Measurements from ENCODE around the gene RPL13.

RPL13 gene

GRCh38 chr16:89589241-89589926, 28.9 kb downstream of the RPL13 start:
- DNase-seq (ENCODE audit: low read depth) = no peak
- TF ChIP-seq, protein P1, sequence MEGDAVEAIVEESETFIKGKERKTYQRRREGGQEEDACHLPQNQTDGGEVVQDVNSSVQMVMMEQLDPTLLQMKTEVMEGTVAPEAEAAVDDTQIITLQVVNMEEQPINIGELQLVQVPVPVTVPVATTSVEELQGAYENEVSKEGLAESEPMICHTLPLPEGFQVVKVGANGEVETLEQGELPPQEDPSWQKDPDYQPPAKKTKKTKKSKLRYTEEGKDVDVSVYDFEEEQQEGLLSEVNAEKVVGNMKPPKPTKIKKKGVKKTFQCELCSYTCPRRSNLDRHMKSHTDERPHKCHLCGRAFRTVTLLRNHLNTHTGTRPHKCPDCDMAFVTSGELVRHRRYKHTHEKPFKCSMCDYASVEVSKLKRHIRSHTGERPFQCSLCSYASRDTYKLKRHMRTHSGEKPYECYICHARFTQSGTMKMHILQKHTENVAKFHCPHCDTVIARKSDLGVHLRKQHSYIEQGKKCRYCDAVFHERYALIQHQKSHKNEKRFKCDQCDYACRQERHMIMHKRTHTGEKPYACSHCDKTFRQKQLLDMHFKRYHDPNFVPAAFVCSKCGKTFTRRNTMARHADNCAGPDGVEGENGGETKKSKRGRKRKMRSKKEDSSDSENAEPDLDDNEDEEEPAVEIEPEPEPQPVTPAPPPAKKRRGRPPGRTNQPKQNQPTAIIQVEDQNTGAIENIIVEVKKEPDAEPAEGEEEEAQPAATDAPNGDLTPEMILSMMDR (IDR thresholded peaks at IDR 0.05; ENCODE audit: low read depth, low read length, missing control alignments) = no peak

GRCh38 chr16:89593841-89594240, 33.4 kb downstream of the RPL13 start:
- TF ChIP-seq, protein P1 (IDR thresholded peaks at IDR 0.05; ENCODE audit: low read depth, low read length, missing control alignments) = no peak
- DNase-seq (ENCODE audit: low read depth) = no peak
- H3K4me3 ChIP-seq (ENCODE audit: low read depth, low read length) = no peak overlapping the region

More at GRCh38 chr16:89589241-89589926, 28.9 kb downstream of the RPL13 start:
- H3K4me3 ChIP-seq (ENCODE audit: low read depth, low read length) = no peak overlapping the region

GRCh38 chr16:89595330-89596060, 35.0 kb downstream of the RPL13 start:
- TF ChIP-seq, protein P1 (IDR thresholded peaks at IDR 0.05; ENCODE audit: low read depth, low read length, missing control alignments) = no peak
- H3K4me3 ChIP-seq (ENCODE audit: low read depth, low read length) = no peak overlapping the region
- DNase-seq (ENCODE audit: low read depth) = no peak

DNA sequence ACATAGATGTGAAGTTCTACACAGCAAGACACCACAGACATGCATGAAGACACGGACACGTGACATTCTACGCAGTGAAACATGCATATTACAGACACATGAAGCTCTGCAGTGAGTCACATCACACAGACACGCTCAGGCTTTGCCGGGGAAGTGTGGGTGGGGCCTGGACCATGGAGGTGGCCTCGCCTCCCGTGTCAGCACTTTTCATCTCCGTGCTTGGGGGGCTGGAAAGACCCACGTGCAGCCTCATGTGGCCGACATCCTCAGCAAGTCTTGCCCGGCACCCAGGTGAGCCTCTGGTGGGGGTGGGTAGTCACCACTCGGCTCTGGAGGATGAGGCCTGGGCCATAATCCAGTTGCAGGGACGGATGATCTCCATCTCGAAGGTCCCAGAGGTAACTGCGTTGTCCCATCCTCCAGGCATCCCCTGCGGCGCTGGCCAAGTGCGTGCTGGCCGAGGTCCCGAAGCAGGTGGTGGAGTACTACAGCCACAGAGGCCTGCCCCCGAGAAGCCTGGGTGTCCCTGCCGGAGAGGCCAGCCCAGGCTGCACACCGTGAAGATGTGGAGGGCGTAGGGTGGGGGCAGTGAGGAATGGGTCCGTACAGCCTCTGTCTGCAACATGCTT, 35.7 kb downstream of the RPL13 start:
- DNase-seq (ENCODE audit: low read depth) = no peak
- H3K4me3 ChIP-seq (ENCODE audit: low read depth, low read length) = no peak overlapping the region
- TF ChIP-seq, protein P1 (IDR thresholded peaks at IDR 0.05; ENCODE audit: low read depth, low read length, missing control alignments) = no peak

- no peak overlapping the region for H3K4me3 ChIP-seq (ENCODE audit: low read depth, low read length)
- DNase-seq (ENCODE audit: low read depth) = no peak
- TF ChIP-seq, protein P1 (IDR thresholded peaks at IDR 0.05; ENCODE audit: low read depth, low read length, missing control alignments) = no peak
These were observed 36.6 kb downstream of the RPL13 start for GRCh38 chr16:89596957-89597649.

GRCh38 chr16:89598199-89598598, 37.7 kb downstream of the RPL13 start:
- TF ChIP-seq, protein P1 (IDR thresholded peaks at IDR 0.05; ENCODE audit: low read depth, low read length, missing control alignments) = no peak
- no peak for DNase-seq (ENCODE audit: low read depth)
- H3K4me3 ChIP-seq (ENCODE audit: low read depth, low read length) = no peak overlapping the region

Data from GM12864 (cell line).